HepG2 (cell line): ENCODE results near the gene SINHCAF. TPM values are rescaled to one million over a fixed set of nuclear protein-coding genes. Genes with fewer than 3 reads are reported as not detected.

Experiments used
- ATAC-seq: fragments of 200-7000 bp; cut with Tn5 transposase; 3 replicates; pipeline ENCODE4 v1.9.1; 2020; ENCODE audit warnings: mild to moderate bottlenecking, moderate library complexity
- BruUV-seq: library from RNA; stranded (reverse); fragments of 400-500 nt; replicated peaks from 2 replicates; lab custom pipeline; 2021; lab: Mats Ljungman, UMichigan
- CTCF ChIA-PET: fragments of 300-600 bp; formaldehyde crosslinking; extraction: SDS; loops from one replicate; lab custom pipeline; 2021; ENCODE audit warnings: low total read pairs, inconsistent platforms, low intra/inter-chr PET ratio; lab: Yijun Ruan, JAX
- POLR2A ChIA-PET: fragments of 350-600 bp; sonication (Branson Sonifier 250); formaldehyde crosslinking; loops from one replicate; lab custom pipeline; 2020; ENCODE audit warnings: antibody characterized with exemption, inconsistent platforms; lab: Yijun Ruan, JAX
- DNase-seq: peaks from one replicate; pipeline ENCODE4 v3.0.0-alpha.2; 2015; ENCODE audit warnings: low spot score
- FAIRE-seq: peaks from 3 replicates; lab custom pipeline; 2011; peaks lifted over from hg19 to GRCh38; lab: Jason Lieb, UNC
- H2AFZ ChIP-seq: one replicate; pipeline ENCODE4 v1.6.1; 2011; ENCODE audit warnings: low read length, inconsistent platforms
- H3K27ac ChIP-seq: fragments of 300-600 bp; 3 replicates; pipeline ENCODE4 v1.8.0; 2011; ENCODE audit warnings: mixed run types, mild to moderate bottlenecking, mixed read lengths, low read length, inconsistent platforms; ENCODE audit not compliant: insufficient read depth; ENCODE audit errors: extremely low read length
- H3K27me3 ChIP-seq, 2 experiments: fragments of 200-600 bp in 1 of 2; 2 replicates in 1 of 2; 3 replicates in 1 of 2; pipeline versions ENCODE4 v1.6.0 to v1.8.0; 2011; ENCODE audit warnings: low read length in 2 of 2, mild to moderate bottlenecking in 2 of 2, moderate library complexity in 2 of 2, inconsistent platforms in 1 of 2; ENCODE audit not compliant: insufficient read depth in 2 of 2, control insufficient read depth in 1 of 2
- H3K36me3 ChIP-seq, 2 experiments: fragments of 200-600 bp in 1 of 2; replicated peaks in 1 of 2; 2 replicates in 1 of 2; 3 replicates in 1 of 2; pipeline versions ENCODE4 v1.5.1 to v1.8.0; 2011; ENCODE audit warnings: low read length in 2 of 2, inconsistent platforms in 1 of 2; ENCODE audit not compliant: insufficient read depth in 2 of 2, control insufficient read depth in 1 of 2
- H3K4me1 ChIP-seq: 2 replicates; pipeline ENCODE4 v1.5.1; 2012; ENCODE audit warnings: low read length, inconsistent platforms; ENCODE audit not compliant: insufficient read depth
- H3K4me2 ChIP-seq: 2 replicates; pipeline ENCODE4 v1.6.0; 2011; ENCODE audit warnings: low read depth, low read length, inconsistent platforms
- H3K4me3 ChIP-seq, 3 experiments: fragments of 200-600 bp in 1 of 3; sonication (generic), shearing (Covaris generic) in 1 of 3; replicated peaks in 1 of 3; 2 replicates each; pipeline ENCODE4 v1.5.1; 2011 to 2016; ENCODE audit warnings: low read length in 3 of 3, inconsistent platforms in 2 of 3, low read depth in 2 of 3, mild to moderate bottlenecking in 2 of 3, control low read depth in 1 of 3, mixed read lengths in 1 of 3; ENCODE audit not compliant: insufficient read depth in 1 of 3
- H3K79me2 ChIP-seq: one replicate; pipeline ENCODE4 v1.6.1; 2011; ENCODE audit warnings: low read length, inconsistent platforms; ENCODE audit not compliant: insufficient read depth
- H3K9ac ChIP-seq: 2 replicates; pipeline ENCODE4 v1.6.0; 2011; ENCODE audit warnings: mild to moderate bottlenecking, low read depth, low read length, inconsistent platforms; ENCODE audit not compliant: insufficient read depth
- H3K9me3 ChIP-seq: 2 replicates; pipeline ENCODE4 v1.5.1; 2012; ENCODE audit warnings: mild to moderate bottlenecking, low read length
- H4K20me1 ChIP-seq: 2 replicates; pipeline ENCODE4 v1.6.0; 2011; ENCODE audit warnings: inconsistent platforms, mild to moderate bottlenecking, low read length, moderate library complexity; ENCODE audit not compliant: insufficient read depth
- HNRNPH1 ChIP-seq: fragments of 200-400 bp; formaldehyde crosslinking; optimal IDR thresholded peaks from 2 replicates; pipeline ENCODE3; 2017; ENCODE audit warnings: mild to moderate bottlenecking, low read depth, low read length
- MBD4 ChIP-seq: IDR thresholded peaks from 2 replicates; pipeline ENCODE4 v1.6.1; 2012; ENCODE audit warnings: low read length, inconsistent platforms, borderline replicate concordance
- NCOR1 ChIP-seq: fragments of 200-600 bp; sonication (generic); IDR thresholded peaks from 2 replicates; pipeline ENCODE4 v1.7.0; 2017; ENCODE audit warnings: antibody characterized with exemption, low read length, borderline replicate concordance
- NFKBIZ ChIP-seq: IDR thresholded peaks from 2 replicates; pipeline ENCODE4 v1.6.1; 2018; ENCODE audit warnings: missing genetic modification reagents, missing compliant biosample characterization
- PCBP2 ChIP-seq: fragments of 200-400 bp; formaldehyde crosslinking; optimal IDR thresholded peaks from 2 replicates; pipeline ENCODE3; 2018; ENCODE audit warnings: low read length, low read depth; ENCODE audit not compliant: poor library complexity, severe bottlenecking
- PLSCR1 ChIP-seq: sonication (generic); formaldehyde crosslinking; IDR thresholded peaks from 2 replicates; pipeline ENCODE4 v1.5.0; 2020; ENCODE audit warnings: missing genetic modification reagents, mild to moderate bottlenecking, borderline replicate concordance
- SETDB1 ChIP-seq: sonication (generic); formaldehyde crosslinking; IDR thresholded peaks from 2 replicates; pipeline ENCODE4 v1.5.1; 2020; ENCODE audit warnings: missing genetic modification reagents, mild to moderate bottlenecking, borderline replicate concordance
- ZBTB3 ChIP-seq: sonication (generic); formaldehyde crosslinking; IDR thresholded peaks from 2 replicates; pipeline ENCODE4 v1.4.0; 2020; ENCODE audit warnings: low read depth, mild to moderate bottlenecking, moderate library complexity, missing genetic modification reagents, borderline replicate concordance
- ZBTB34 ChIP-seq: sonication (generic); formaldehyde crosslinking; IDR thresholded peaks from 2 replicates; pipeline ENCODE4 v1.8.0; 2022; ENCODE audit warnings: mild to moderate bottlenecking, missing genetic modification reagents
- ZKSCAN1 ChIP-seq: fragments of 150-350 bp; IDR thresholded peaks from 2 replicates; pipeline ENCODE4 v1.6.1; 2014; ENCODE audit warnings: low read length
- ZMYM4 ChIP-seq: sonication (generic); formaldehyde crosslinking; IDR thresholded peaks from 2 replicates; pipeline ENCODE4 v1.8.1; 2023; ENCODE audit warnings: mild to moderate bottlenecking, missing genetic modification reagents
- ZNF136 ChIP-seq: sonication (generic); formaldehyde crosslinking; IDR thresholded peaks from 2 replicates; pipeline ENCODE4 v1.8.1; 2022; ENCODE audit warnings: low read depth, mild to moderate bottlenecking, moderate library complexity, missing genetic modification reagents
- ZNF550 ChIP-seq: sonication (generic); formaldehyde crosslinking; IDR thresholded peaks from 2 replicates; pipeline ENCODE4 v1.4.0; 2020; ENCODE audit warnings: mild to moderate bottlenecking, missing genetic modification reagents, borderline replicate concordance
- ZNF607 ChIP-seq: sonication (generic); formaldehyde crosslinking; IDR thresholded peaks from 2 replicates; pipeline ENCODE4 v1.5.1; 2020; ENCODE audit warnings: missing genetic modification reagents, mild to moderate bottlenecking, borderline replicate concordance
- ZNF660 ChIP-seq: sonication (generic); formaldehyde crosslinking; IDR thresholded peaks from 2 replicates; pipeline ENCODE4 v1.5.1; 2020; ENCODE audit warnings: mild to moderate bottlenecking, low read depth, missing genetic modification reagents, borderline replicate concordance
- ZNF713 ChIP-seq: sonication (generic); formaldehyde crosslinking; IDR thresholded peaks from 2 replicates; pipeline ENCODE4 v1.4.0; 2020; ENCODE audit warnings: mild to moderate bottlenecking, missing genetic modification reagents
- WGBS: methylation state at CpG from one replicate; pipeline ENCODE4 v1.1.6; 2017; ENCODE audit warnings: low lambda C conversion rate; 5-methylcytosine and 5-hydroxymethylcytosine counted together
- in situ Hi-C: cut with HindIII; loops from 2 replicates; pipeline ENCODE4 v1.10.0; 2017; ENCODE audit warnings: low pct_unique_long_range_greater_than_20kb; ENCODE audit not compliant: extremely low pct_ligation_motif_present
- intact Hi-C: fragments of 100-400 bp; cut with micrococcal nuclease; formaldehyde crosslinking; loops from one replicate; pipeline ENCODE4 v1.10.0; 2022; ENCODE audit not compliant: unreplicated experiment
- polyA plus RNA-seq, 8 experiments: library from polyadenylated mRNA; depleted of rRNA in 3 of 8; stranded (reverse) in 7 of 8; unstranded in 1 of 8; fragments of >200 nt; fragmentation: Illumina TruSeq in 4 of 8; extraction: Trizol in 4 of 8; gene quantifications; 2 replicates each; pipeline versions ENCODE4 v1.2.1 to v1.2.3, GENCODE V29; 2011 to 2016; ENCODE audit warnings: low read depth in 4 of 8, missing spikeins in 1 of 8, mixed read lengths in 1 of 8; ENCODE audit not compliant: insufficient read depth in 1 of 8
- total RNA-seq, 5 experiments: library from RNA; depleted of rRNA; stranded (reverse); fragments of >200 nt; fragmentation: Illumina TruSeq; extraction: Trizol; gene quantifications; 2 replicates each; pipeline ENCODE4 v1.2.3, GENCODE V29; 2016; ENCODE audit warnings: low read depth in 1 of 5

The SINHCAF gene
- total and polyA plus RNA-seq, 2 of the 13 experiments (the other 11 are each of a cell fraction or from before 2014, with no cell fraction given): 54.6 to 97.8 TPM

GRCh38 chr12:31233061-31233730 is 92.8 kb downstream of the SINHCAF start:
- 9% methylated on average over 5 of the region's 5 CpGs for WGBS
- Histone ChIP-seq H3K27me3 (peaks cover 0 to 35% of the 10 kb centered on the region in 2 experiments; a peak in 4 of 5 replicates), H3K79me2 (no peaks in the 10 kb centered on the region), H3K4me3 (no peak overlapping the region), H2AFZ (no peak overlapping the region), H3K36me3 (no peaks in the 10 kb centered on the region), H3K27ac (no peak overlapping the region), H4K20me1 (no peaks in the 10 kb centered on the region), H3K9ac (no peak overlapping the region), H3K4me1 (peaks cover 14% of the 10 kb centered on the region), H3K9me3 (no peaks in the 10 kb centered on the region), H3K4me2 (no peak overlapping the region)
- BruUV-seq: no TSS peak
- in situ Hi-C loops (loop anchor here (10.0 kb wide), 1 partner anchor 118 kb away; no protein-coding TSS in a partner anchor), intact Hi-C loops (no loop called here)
- ChIA-PET CTCF (no interaction called here), POLR2A (no interaction called here)
- TF ChIP-seq ZNF550 (CRISPR knock-in tag) (no peak), PCBP2 (no peak), HNRNPH1 (no peak), ZMYM4 (no peak), SETDB1 (CRISPR knock-in tag) (no peak)
- no peak for FAIRE-seq
- ATAC-seq: no peak
- no peak for DNase-seq

- H2AFZ ChIP-seq: no peak overlapping the region
- WGBS: 56% methylated on average over 11 of the region's 11 CpGs
- H4K20me1 ChIP-seq: no peaks in the 10 kb centered on the region
- no peak overlapping the region for H3K9ac ChIP-seq
- H3K79me2 ChIP-seq: no peaks in the 10 kb centered on the region
- DNase-seq (no peak), FAIRE-seq (no peak), ATAC-seq (no peak)
- no peak overlapping the region for H3K4me3 ChIP-seq
- in situ Hi-C loops: loop anchor here (10.0 kb wide), 1 partner anchor 118 kb away; no protein-coding TSS in a partner anchor
- no peak overlapping the region for H3K27ac ChIP-seq
- CTCF ChIA-PET: no interaction called here
- H3K4me2 ChIP-seq: no peak overlapping the region
- H3K9me3 ChIP-seq: no peaks in the 10 kb centered on the region
- H3K4me1 ChIP-seq: peaks cover 14% of the 10 kb centered on the region
- H3K36me3 ChIP-seq: no peaks in the 10 kb centered on the region
- BruUV-seq: no TSS peak
- intact Hi-C loops: no loop called here
- H3K27me3 ChIP-seq: peaks cover 2 to 37% of the 10 kb centered on the region in 2 experiments; a peak in 4 of 5 replicates
- POLR2A ChIA-PET: no interaction called here
- TF ChIP-seq NFKBIZ (CRISPR knock-in tag): no peak
- TF ChIP-seq NCOR1: no peak
- no peak for TF ChIP-seq ZKSCAN1
- no peak for TF ChIP-seq ZBTB3 (CRISPR knock-in tag)
- no peak for TF ChIP-seq ZNF713 (CRISPR knock-in tag)
- no peak for TF ChIP-seq ZNF607 (CRISPR knock-in tag)
- TF ChIP-seq ZBTB34: no peak
- TF ChIP-seq PLSCR1 (CRISPR knock-in tag): no peak
- TF ChIP-seq ZNF136 (CRISPR knock-in tag): no peak
- TF ChIP-seq ZNF660 (CRISPR knock-in tag): no peak
- TF ChIP-seq MBD4: no peak
Measured at GRCh38 chr12:31232361-31232965, 93.5 kb downstream of the SINHCAF start.
